WTC11 (cell line): Measurements from ENCODE around the gene EGFL8. TPM values are rescaled to one million over a fixed set of nuclear protein-coding genes. Genes with fewer than 3 reads are reported as not detected.

Experiments used
- ATAC-seq: fragments of 200-7000 bp; cut with Tn5 transposase; 2 replicates; pipeline ENCODE4 v1.10.0; 2021; ENCODE audit warnings: mild to moderate bottlenecking, moderate library complexity
- CTCF ChIA-PET: fragments of 300-600 bp; sonication (Branson Sonifier 250); formaldehyde crosslinking; loops from one replicate; lab custom pipeline; 2021; ENCODE audit warnings: antibody characterized with exemption; lab: Charles Lee
- POLR2A ChIA-PET: fragments of 350-600 bp; sonication (Branson Sonifier 250); formaldehyde crosslinking; loops from one replicate; lab custom pipeline; 2021; ENCODE audit warnings: antibody characterized with exemption; lab: Charles Lee
- DNase-seq: peaks from one replicate; pipeline ENCODE4 v3.0.0; 2021; ENCODE audit warnings: low spot score
- H3K27ac Mint-ChIP-seq: 2 replicates; pipeline ENCODE4 v1.8.0; 2021; ENCODE audit warnings: mixed read lengths
- H3K27me3 Mint-ChIP-seq: 2 replicates; pipeline ENCODE4 v1.8.0; 2021; ENCODE audit warnings: low read depth, mild to moderate bottlenecking, moderate library complexity, mixed read lengths
- H3K36me3 Mint-ChIP-seq: 2 replicates; pipeline ENCODE4 v1.8.0; 2021; ENCODE audit warnings: mixed read lengths
- H3K4me1 Mint-ChIP-seq: 2 replicates; pipeline ENCODE4 v1.8.0; 2022; ENCODE audit warnings: mixed read lengths
- H3K4me3 Mint-ChIP-seq: 2 replicates; pipeline ENCODE4 v1.8.0; 2021; ENCODE audit warnings: mild to moderate bottlenecking, moderate library complexity, mixed read lengths
- H3K9me3 Mint-ChIP-seq: 2 replicates; pipeline ENCODE4 v1.8.0; 2021; ENCODE audit warnings: mixed read lengths
- ATF6 ChIP-seq: sonication (generic); formaldehyde crosslinking; IDR thresholded peaks from 2 replicates; pipeline ENCODE4 v1.8.1; 2023; ENCODE audit warnings: mild to moderate bottlenecking, missing genetic modification reagents
- CTCF ChIP-seq: fragments of 200-600 bp; IDR thresholded peaks from 2 replicates; pipeline ENCODE4 v1.8.0; 2022; ENCODE audit warnings: antibody characterized with exemption
- ELF4 ChIP-seq: sonication (generic); formaldehyde crosslinking; IDR thresholded peaks from 2 replicates; pipeline ENCODE4 v1.8.1; 2022; ENCODE audit warnings: low read depth, mild to moderate bottlenecking, moderate library complexity, missing genetic modification reagents
- HMGA2 ChIP-seq: fragments of 250-450 bp; sonication (Bioruptor Pico); IDR thresholded peaks from 2 replicates; pipeline ENCODE4 v1.4.0; 2021; ENCODE audit warnings: mild to moderate bottlenecking, moderate library complexity
- HMGXB4 ChIP-seq: sonication (generic); formaldehyde crosslinking; IDR thresholded peaks from 2 replicates; pipeline ENCODE4 v1.8.1; 2023; ENCODE audit warnings: mild to moderate bottlenecking, moderate library complexity, missing genetic modification reagents
- IRF2 ChIP-seq: sonication (generic); formaldehyde crosslinking; IDR thresholded peaks from 2 replicates; pipeline ENCODE4 v1.8.0; 2022; ENCODE audit warnings: low read depth, missing genetic modification reagents, borderline replicate concordance
- NFE2L1 ChIP-seq: sonication (generic); formaldehyde crosslinking; IDR thresholded peaks from 2 replicates; pipeline ENCODE4 v1.8.1; 2023; ENCODE audit warnings: missing genetic modification reagents
- OVOL2 ChIP-seq: fragments of 250-450 bp; sonication (Bioruptor Pico); IDR thresholded peaks from 2 replicates; pipeline ENCODE4 v1.9.0; 2021; ENCODE audit warnings: mild to moderate bottlenecking, borderline replicate concordance
- RELA ChIP-seq: sonication (generic); formaldehyde crosslinking; IDR thresholded peaks from 2 replicates; pipeline ENCODE4 v1.8.1; 2022; ENCODE audit warnings: missing genetic modification reagents, mild to moderate bottlenecking, borderline replicate concordance
- RORB ChIP-seq: fragments of 250-450 bp; sonication (Bioruptor Pico); IDR thresholded peaks from 2 replicates; pipeline ENCODE4 v1.9.0; 2021; ENCODE audit warnings: mild to moderate bottlenecking
- SMAD3 ChIP-seq: sonication (generic); formaldehyde crosslinking; IDR thresholded peaks from 2 replicates; pipeline ENCODE4 v1.8.0; 2022; ENCODE audit warnings: missing genetic modification reagents, mild to moderate bottlenecking, borderline replicate concordance
- STAT6 ChIP-seq: sonication (generic); formaldehyde crosslinking; conservative IDR thresholded peaks from 2 replicates; pipeline ENCODE4 v1.8.1; 2023; ENCODE audit warnings: mild to moderate bottlenecking, low read depth, missing genetic modification reagents, moderate library complexity
- TP53 ChIP-seq: sonication (generic); formaldehyde crosslinking; IDR thresholded peaks from 2 replicates; pipeline ENCODE4 v1.8.1; 2023; ENCODE audit warnings: mild to moderate bottlenecking, missing genetic modification reagents
- ZBTB21 ChIP-seq: sonication (generic); formaldehyde crosslinking; IDR thresholded peaks from 2 replicates; pipeline ENCODE4 v1.8.1; 2023; ENCODE audit warnings: mild to moderate bottlenecking, missing genetic modification reagents, borderline replicate concordance
- ZBTB43 ChIP-seq: sonication (generic); formaldehyde crosslinking; IDR thresholded peaks from 2 replicates; pipeline ENCODE4 v1.8.1; 2023; ENCODE audit warnings: mild to moderate bottlenecking, missing genetic modification reagents
- ZNF121 ChIP-seq: sonication (generic); formaldehyde crosslinking; IDR thresholded peaks from 2 replicates; pipeline ENCODE4 v1.8.0; 2023; ENCODE audit warnings: missing genetic modification reagents
- ZNF263 ChIP-seq: sonication (generic); formaldehyde crosslinking; IDR thresholded peaks from 2 replicates; pipeline ENCODE4 v1.8.1; 2022; ENCODE audit warnings: low read depth, mild to moderate bottlenecking, moderate library complexity, missing genetic modification reagents
- ZNF317 ChIP-seq: sonication (generic); formaldehyde crosslinking; IDR thresholded peaks from 2 replicates; pipeline ENCODE4 v1.8.1; 2023; ENCODE audit warnings: low read depth, mild to moderate bottlenecking, moderate library complexity, missing genetic modification reagents, borderline replicate concordance
- ZSCAN18 ChIP-seq: fragments of 250-450 bp; sonication (Bioruptor Pico); IDR thresholded peaks from 2 replicates; pipeline ENCODE4 v2.1.2; 2022; ENCODE audit warnings: mild to moderate bottlenecking, moderate library complexity
- total RNA-seq: library from RNA; stranded (reverse); gene quantifications from 3 replicates; pipeline ENCODE4 v1.2.3, GENCODE V29; 2021
- TF ChIP-seq, protein P1 (sequence below): sonication (generic); formaldehyde crosslinking; IDR thresholded peaks from 2 replicates; pipeline ENCODE4 v1.8.1; 2022; ENCODE audit warnings: mild to moderate bottlenecking, moderate library complexity, missing genetic modification reagents

EGFL8 gene
- total RNA-seq, 1 experiment from 2014 or later, result 17.5 TPM

GRCh38 chr6:32188381-32189068 is 24.1 kb downstream of the EGFL8 start:
- POLR2A ChIA-PET, result no interaction called here

More at GRCh38 chr6:32188381-32189068, 24.1 kb downstream of the EGFL8 start:
- Mint-ChIP-seq H3K27me3 (no peaks in the 10 kb centered on the region), H3K36me3 (peaks cover 22% of the 10 kb centered on the region), H3K4me3 (peak overlapping the region; percentile 85), H3K27ac (peak overlapping the region; percentile 88), H3K9me3 (no peaks in the 10 kb centered on the region), H3K4me1 (peaks cover 47% of the 10 kb centered on the region)
- ATAC-seq (peak; percentile 4; the same call in 1 of the 2 replicates), DNase-seq (no peak)
- no peak for TF ChIP-seq RELA
- TF ChIP-seq NFE2L1, result no peak
- TF ChIP-seq HMGA2, result no peak
- TF ChIP-seq STAT6 (CRISPR knock-in tag), result no peak
- TF ChIP-seq ZBTB43, result no peak
- no peak for TF ChIP-seq ZNF317
- TF ChIP-seq ZBTB21 (CRISPR knock-in tag), result no peak
- TF ChIP-seq TP53, result no peak
- TF ChIP-seq ELF4 (CRISPR knock-in tag), result no peak
- no peak for TF ChIP-seq ZNF121 (CRISPR knock-in tag)
- no peak for TF ChIP-seq HMGXB4
- TF ChIP-seq IRF2 (CRISPR knock-in tag), result no peak
- TF ChIP-seq OVOL2 (CRISPR knock-in tag), result no peak
- TF ChIP-seq ZNF263 (CRISPR knock-in tag), result no peak
- no peak for TF ChIP-seq ZSCAN18 (CRISPR knock-in tag)
- TF ChIP-seq CTCF, result no peak
- no peak for TF ChIP-seq RORB (CRISPR knock-in tag)
- TF ChIP-seq, protein P1, sequence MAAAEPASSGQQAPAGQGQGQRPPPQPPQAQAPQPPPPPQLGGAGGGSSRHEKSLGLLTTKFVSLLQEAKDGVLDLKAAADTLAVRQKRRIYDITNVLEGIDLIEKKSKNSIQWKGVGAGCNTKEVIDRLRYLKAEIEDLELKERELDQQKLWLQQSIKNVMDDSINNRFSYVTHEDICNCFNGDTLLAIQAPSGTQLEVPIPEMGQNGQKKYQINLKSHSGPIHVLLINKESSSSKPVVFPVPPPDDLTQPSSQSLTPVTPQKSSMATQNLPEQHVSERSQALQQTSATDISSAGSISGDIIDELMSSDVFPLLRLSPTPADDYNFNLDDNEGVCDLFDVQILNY (CRISPR knock-in tag), result no peak
- no peak for TF ChIP-seq SMAD3
- TF ChIP-seq ATF6 (CRISPR knock-in tag), result no peak
- CTCF ChIA-PET, result interaction anchor here (1.1 to 1.2 kb wide), 2 partner anchors 10 to 11 kb away, joined by 3 to 4 read pairs; partner anchors contain the start of gene RNF5
